Uterus (tissue), 4 donors: ENCODE data around the gene IRF6. TPM values are rescaled to one million over a fixed set of nuclear protein-coding genes. Genes with fewer than 3 reads are reported as not detected.
"Not testable (repeated sequence)": the region's sequence is repeated elsewhere in the genome, so short reads cannot be mapped to it uniquely, and the experiment has no call there.

Experiments used
- DNase-seq, 2 donors: peaks; one replicate each; pipeline ENCODE4 v3.0.0-alpha.2; 2019 to 2020
- H3K27ac ChIP-seq, 2 donors: fragments of 200-600 bp; sonication (generic); 1 replicate in 1 of 2; 2 replicates in 1 of 2; pipeline ENCODE4 v1.5.1; 2016 to 2018
- H3K27me3 ChIP-seq, 2 donors: fragments of 200-600 bp; sonication (generic); one replicate each; pipeline ENCODE4 v1.5.1; 2018 to 2019; ENCODE audit warnings: control low read depth in 1 of 2
- H3K36me3 ChIP-seq, 2 donors: fragments of 200-600 bp; sonication (generic); one replicate each; pipeline ENCODE4 v1.5.1; 2019; ENCODE audit warnings: control low read depth in 1 of 2
- H3K4me1 ChIP-seq, 2 donors: fragments of 200-600 bp; sonication (generic); one replicate each; pipeline ENCODE4 v1.5.1; 2018 to 2019; ENCODE audit warnings: control low read depth in 1 of 2
- H3K4me3 ChIP-seq, 2 donors: fragments of 200-600 bp; sonication (generic); 1 replicate in 1 of 2; 2 replicates in 1 of 2; pipeline ENCODE4 v1.5.1; 2018 to 2019; ENCODE audit warnings: mild to moderate bottlenecking in 1 of 2
- H3K9me3 ChIP-seq, 2 donors: fragments of 200-600 bp; sonication (generic); one replicate each; pipeline ENCODE4 v1.5.1; 2019; ENCODE audit warnings: control low read depth in 1 of 2
- CTCF ChIP-seq, 4 experiments: fragments of 200-600 bp in 2 of 4; fragments of 450-650 bp in 2 of 4; sonication (generic) in 2 of 4; IDR thresholded peaks; one replicate each; pipeline ENCODE4 v1.5.1; 2016 to 2019; ENCODE audit warnings: antibody characterized with exemption in 4 of 4, mild to moderate bottlenecking in 2 of 4, moderate library complexity in 1 of 4
- POLR2A ChIP-seq, 2 donors: fragments of 450-650 bp; IDR thresholded peaks; one replicate each; pipeline ENCODE4 v1.6.1; 2016; ENCODE audit warnings: antibody characterized with exemption in 2 of 2, mild to moderate bottlenecking in 1 of 2, moderate library complexity in 1 of 2
- intact Hi-C: fragments of 100-400 bp; cut with DNase I; formaldehyde crosslinking; loops from one replicate; pipeline ENCODE4 v1.15.1; 2023; ENCODE audit warnings: low total_unique reads
- total RNA-seq, 4 donors: library from RNA; depleted of rRNA in 3 of 4; stranded (reverse); fragments of >200 nt in 3 of 4; gene quantifications; one replicate each; pipeline versions ENCODE4 v1.1.0 to v1.2.4, GENCODE V29; 2014 to 2023
- donor health status: DM: yes; HTN: yes; CAD: no.

Gene IRF6
- total RNA-seq, 4 donors from 2014 or later = 0.88 to 28.3 (median 4.0) TPM

GRCh38 chr1:209802780-209803152 is 3.2 kb downstream of the IRF6 start:
- no peaks in the 10 kb centered on the region for H3K9me3 ChIP-seq
- H3K36me3 ChIP-seq = no peaks in the 10 kb centered on the region
- H3K4me1 ChIP-seq = peaks cover 7% of the 10 kb centered on the region in 2 donors
- no peak for TF ChIP-seq CTCF (IDR thresholded peaks at IDR 0.05)
- TF ChIP-seq POLR2A (IDR thresholded peaks at IDR 0.05) = no peak
- no peak overlapping the region for H3K27ac ChIP-seq
- H3K4me3 ChIP-seq = no peak overlapping the region
- intact Hi-C loops = no loop called here
- no peak for DNase-seq
- H3K27me3 ChIP-seq = no peaks in the 10 kb centered on the region

GRCh38 chr1:209802117-209802779 is 3.7 kb downstream of the IRF6 start:
- H3K9me3 ChIP-seq = no peaks in the 10 kb centered on the region
- H3K27me3 ChIP-seq = no peaks in the 10 kb centered on the region
- H3K36me3 ChIP-seq = no peaks in the 10 kb centered on the region
- no peak for DNase-seq
- H3K4me1 ChIP-seq = peaks cover 7% of the 10 kb centered on the region in 2 donors
- H3K27ac ChIP-seq = peak overlapping the region in 1 of 2 donors; percentile 48
- no peak overlapping the region for H3K4me3 ChIP-seq
- intact Hi-C loops = no loop called here
- TF ChIP-seq CTCF (IDR thresholded peaks at IDR 0.05) = no peak
- TF ChIP-seq POLR2A (IDR thresholded peaks at IDR 0.05) = no peak

GRCh38 chr1:209800984-209801834 is 4.7 kb downstream of the IRF6 start:
- Histone ChIP-seq H3K27ac (peak overlapping the region; percentile 33 to 48), H3K27me3 (no peaks in the 10 kb centered on the region), H3K4me1 (peaks cover 7% of the 10 kb centered on the region in 2 donors), H3K4me3 (no peak overlapping the region), H3K9me3 (no peaks in the 10 kb centered on the region), H3K36me3 (no peaks in the 10 kb centered on the region)
- peak; percentile 36 to 64 for DNase-seq
- intact Hi-C loops = no loop called here
- TF ChIP-seq POLR2A (IDR thresholded peaks at IDR 0.05) = no peak
- TF ChIP-seq CTCF (IDR thresholded peaks at IDR 0.05) = no peak

- intact Hi-C loops = no loop called here
- no peaks in the 10 kb centered on the region for H3K36me3 ChIP-seq
- TF ChIP-seq POLR2A (IDR thresholded peaks at IDR 0.05) (no peak), CTCF (IDR thresholded peaks at IDR 0.05) (no peak)
- H3K4me3 ChIP-seq = no peak overlapping the region
- no peaks in the 10 kb centered on the region for H3K27me3 ChIP-seq
- DNase-seq = no peak
- no peak overlapping the region for H3K27ac ChIP-seq
- peaks cover 7% of the 10 kb centered on the region in 2 donors for H3K4me1 ChIP-seq
- H3K9me3 ChIP-seq = no peaks in the 10 kb centered on the region
Observed at GRCh38 chr1:209797978-209798639, 7.8 kb downstream of the IRF6 start.

GRCh38 chr1:209793711-209794110 is 12.2 kb downstream of the IRF6 start:
- intact Hi-C loops, DNase-seq, H3K27me3 ChIP-seq, H3K27ac ChIP-seq, H3K4me3 ChIP-seq, H3K4me1 ChIP-seq, H3K36me3 ChIP-seq, H3K9me3 ChIP-seq: not testable (repeated sequence)
